CD14-positive monocyte (primary cell): Measurements from ENCODE around the gene FOXK2. TPM values are rescaled to one million over a fixed set of nuclear protein-coding genes. Genes with fewer than 3 reads are reported as not detected.

ENCODE experiments used
- DNase-seq, 3 donors: peaks; one replicate each; pipeline ENCODE4 v3.0.0-alpha.2; 2011 to 2022
- H2AFZ ChIP-seq: 2 replicates; pipeline ENCODE4 v1.6.0; 2012; ENCODE audit warnings: mild to moderate bottlenecking, low read depth, low read length, inconsistent platforms; ENCODE audit not compliant: insufficient read depth, poor library complexity, severe bottlenecking
- H3K27ac ChIP-seq, 2 donors: 1 replicate in 1 of 2; 2 replicates in 1 of 2; pipeline ENCODE4 v1.5.1; 2012 to 2013; ENCODE audit warnings: low read length in 2 of 2, control low read depth in 1 of 2, inconsistent platforms in 1 of 2, low read depth in 1 of 2, mild to moderate bottlenecking in 1 of 2
- H3K27me3 ChIP-seq, 2 donors: one replicate each; pipeline versions ENCODE4 v1.6.0 to v1.6.1; 2011 to 2013; ENCODE audit warnings: low read length in 2 of 2; ENCODE audit not compliant: control insufficient read depth in 2 of 2, insufficient read depth in 2 of 2
- H3K36me3 ChIP-seq, 2 donors: replicated peaks in 1 of 2; 1 replicate in 1 of 2; 2 replicates in 1 of 2; pipeline versions ENCODE4 v1.5.1 to v1.6.1; 2012 to 2013; ENCODE audit warnings: low read length in 2 of 2, control low read depth in 1 of 2, inconsistent platforms in 1 of 2, mild to moderate bottlenecking in 1 of 2; ENCODE audit not compliant: insufficient read depth in 2 of 2, control insufficient read depth in 1 of 2
- H3K4me1 ChIP-seq, 2 donors: 1 replicate in 1 of 2; 2 replicates in 1 of 2; pipeline versions ENCODE4 v1.5.1 to v1.6.1; 2012 to 2013; ENCODE audit warnings: low read length in 2 of 2, control low read depth in 1 of 2, inconsistent platforms in 1 of 2, mild to moderate bottlenecking in 1 of 2, moderate library complexity in 1 of 2; ENCODE audit not compliant: insufficient read depth in 2 of 2, control insufficient read depth in 1 of 2
- H3K4me2 ChIP-seq: replicated peaks from 2 replicates; pipeline ENCODE3; 2012; ENCODE audit warnings: low read length, moderate library complexity, mild to moderate bottlenecking; ENCODE audit not compliant: poor library complexity, severe bottlenecking; ENCODE audit errors: extremely low read depth
- H3K4me3 ChIP-seq, 3 experiments: fragments of 200-600 bp in 1 of 3; sonication (generic) in 1 of 3; replicated peaks in 1 of 3; 1 replicate in 2 of 3; 2 replicates in 1 of 3; pipeline ENCODE4 v1.5.1; 2011 to 2013; ENCODE audit warnings: low read length in 3 of 3, mild to moderate bottlenecking in 3 of 3, control low read depth in 2 of 3, low read depth in 2 of 3, inconsistent platforms in 1 of 3, moderate library complexity in 1 of 3
- H3K79me2 ChIP-seq: 2 replicates; pipeline ENCODE4 v1.6.0; 2012; ENCODE audit warnings: mild to moderate bottlenecking, control low read depth, inconsistent platforms, low read length, moderate library complexity; ENCODE audit not compliant: insufficient read depth
- H3K9ac ChIP-seq: 2 replicates; pipeline ENCODE4 v1.6.0; 2017; ENCODE audit warnings: low read length, mild to moderate bottlenecking; ENCODE audit not compliant: insufficient read depth, poor library complexity, severe bottlenecking
- H3K9me3 ChIP-seq, 2 donors: replicated peaks in 1 of 2; 1 replicate in 1 of 2; 2 replicates in 1 of 2; pipeline versions ENCODE4 v1.5.1 to v1.6.1; 2012 to 2013; ENCODE audit warnings: low read length in 2 of 2, control low read depth in 1 of 2; ENCODE audit not compliant: control insufficient read depth in 1 of 2, insufficient read depth in 1 of 2
- H4K20me1 ChIP-seq: 2 replicates; pipeline ENCODE4 v1.6.0; 2012; ENCODE audit warnings: mild to moderate bottlenecking, low read length, control low read depth, moderate library complexity; ENCODE audit not compliant: insufficient read depth
- H3K27ac Mint-ChIP-seq, 7 donors: one replicate each; pipeline ENCODE4 v1.8.0; 2020; ENCODE audit warnings: mild to moderate bottlenecking in 7 of 7, mixed read lengths in 7 of 7, moderate library complexity in 6 of 7, inconsistent platforms in 2 of 7
- H3K27me3 Mint-ChIP-seq, 3 donors: one replicate each; pipeline ENCODE4 v1.8.0; 2021 to 2022; ENCODE audit warnings: low read depth in 3 of 3, mild to moderate bottlenecking in 3 of 3, mixed read lengths in 3 of 3, moderate library complexity in 3 of 3, inconsistent platforms in 1 of 3
- H3K36me3 Mint-ChIP-seq, 2 donors: one replicate each; pipeline ENCODE4 v1.8.0; 2020; ENCODE audit warnings: mixed read lengths in 2 of 2, inconsistent platforms in 1 of 2, mild to moderate bottlenecking in 1 of 2
- H3K4me1 Mint-ChIP-seq: one replicate; pipeline ENCODE4 v1.8.0; 2020; ENCODE audit warnings: mild to moderate bottlenecking, mixed read lengths
- H3K4me3 Mint-ChIP-seq, 2 donors: one replicate each; pipeline ENCODE4 v1.8.0; 2020; ENCODE audit warnings: mild to moderate bottlenecking in 2 of 2, mixed read lengths in 2 of 2, moderate library complexity in 1 of 2
- H3K9me3 Mint-ChIP-seq, 7 donors: one replicate each; pipeline ENCODE4 v1.8.0; 2020 to 2022; ENCODE audit warnings: mixed read lengths in 7 of 7, mild to moderate bottlenecking in 6 of 7, moderate library complexity in 6 of 7, inconsistent platforms in 2 of 7
- CTCF ChIP-seq: fragments of 200-600 bp; IDR thresholded peaks from one replicate; pipeline ENCODE4 v1.8.0; 2022; ENCODE audit warnings: antibody characterized with exemption, mild to moderate bottlenecking
- WGBS: methylation state at CpG from one replicate; pipeline ENCODE4 v1.1.5; 2013; ENCODE audit warnings: missing lambda C conversion rate; ENCODE audit not compliant: insufficient coverage; 5-methylcytosine and 5-hydroxymethylcytosine counted together
- intact Hi-C, 2 donors: fragments of 100-400 bp; cut with micrococcal nuclease; formaldehyde crosslinking; loops; one replicate each; pipeline versions ENCODE4 v1.15.0 to v1.15.1; 2023
- polyA plus RNA-seq, 3 donors: library from polyadenylated mRNA; depleted of rRNA in 1 of 3; unstranded in 2 of 3; stranded (reverse) in 1 of 3; fragments of 300-500 nt in 2 of 3; fragments of >200 nt in 1 of 3; fragmentation: Illumina TruSeq in 2 of 3; gene quantifications; 1 replicate in 2 of 3; 2 replicates in 1 of 3; pipeline ENCODE4 v1.2.3, GENCODE V29; 2012 to 2021

The FOXK2 gene
- polyA plus RNA-seq, 3 donors: 3.5 to 18.4 (median 4.7) TPM

DNA sequence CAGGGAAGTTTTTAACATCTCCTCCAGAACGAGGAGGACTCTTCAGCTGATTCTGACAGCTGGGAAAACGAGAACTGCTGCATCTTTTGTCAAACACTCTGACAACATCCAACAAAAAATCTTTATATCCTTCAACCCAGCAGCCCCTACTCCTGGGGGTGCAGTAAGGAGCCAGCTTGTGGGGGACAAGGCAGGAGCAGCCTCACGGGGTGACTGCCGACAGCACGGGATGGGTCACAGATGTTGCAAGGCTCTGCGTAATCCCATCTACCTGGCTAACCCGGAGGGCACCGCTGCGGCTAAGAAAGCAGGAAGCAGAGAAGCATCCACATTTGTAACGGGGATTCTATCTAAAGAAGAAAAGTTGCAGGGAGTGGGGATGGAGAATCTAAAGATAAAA, 100.1 kb downstream of the FOXK2 start:
- Histone ChIP-seq H3K79me2 (no peaks in the 10 kb centered on the region), H3K4me2 (no peak overlapping the region), H4K20me1 (peaks cover 19% of the 10 kb centered on the region), H3K4me1 (peaks cover 6% of the 10 kb centered on the region in 2 donors), H3K27me3 (no peaks in the 10 kb centered on the region), H3K36me3 (peaks cover 79 to 94% of the 10 kb centered on the region in 2 donors), H3K27ac (no peak overlapping the region), H3K4me3 (no peak overlapping the region), H2AFZ (no peak overlapping the region), H3K9me3 (no peaks in the 10 kb centered on the region), H3K9ac (no peak overlapping the region)
- H3K4me3 Mint-ChIP-seq: no peak overlapping the region
- H3K27me3 Mint-ChIP-seq: peaks cover 0 to 3% (median 1%) of the 10 kb centered on the region in 3 donors
- DNase-seq: no peak
- 86% methylated on average over 5 of the region's 10 CpGs for WGBS
- TF ChIP-seq CTCF: no peak
- no peaks in the 10 kb centered on the region for H3K9me3 Mint-ChIP-seq
- intact Hi-C loops: no loop called here
- H3K36me3 Mint-ChIP-seq: peaks cover 77 to 96% of the 10 kb centered on the region in 2 donors
- peaks cover 10% of the 10 kb centered on the region for H3K4me1 Mint-ChIP-seq
- H3K27ac Mint-ChIP-seq: peak overlapping the region in 1 of 7 donors; percentile 50

- peak overlapping the region; percentile 45 to 87 (median 80) for H3K27ac Mint-ChIP-seq
- peak overlapping the region; percentile 52 to 67 for H3K4me3 Mint-ChIP-seq
- Histone ChIP-seq H3K36me3 (peaks cover 60 to 76% of the 10 kb centered on the region in 2 donors), H3K27ac (peak overlapping the region; percentile 21 to 72), H4K20me1 (peaks cover 27% of the 10 kb centered on the region), H3K4me2 (peak overlapping the region; percentile 54), H3K27me3 (no peaks in the 10 kb centered on the region), H3K4me1 (peaks cover 25 to 27% of the 10 kb centered on the region in 2 donors), H3K4me3 (peak overlapping the region in 2 of 3 experiments; percentile 9 to 33), H3K9me3 (no peaks in the 10 kb centered on the region), H2AFZ (no peak overlapping the region), H3K9ac (no peak overlapping the region), H3K79me2 (peaks cover 8% of the 10 kb centered on the region)
- peaks cover 68 to 87% of the 10 kb centered on the region in 2 donors for H3K36me3 Mint-ChIP-seq
- peaks cover 28% of the 10 kb centered on the region for H3K4me1 Mint-ChIP-seq
- H3K9me3 Mint-ChIP-seq: peaks cover 0 to 1% (median 0%) of the 10 kb centered on the region in 7 donors
- peak in 2 of 3 donors; percentile 5 to 52 for DNase-seq
- TF ChIP-seq CTCF: no peak
- 10% methylated on average over 14 of the region's 15 CpGs for WGBS
- H3K27me3 Mint-ChIP-seq: peaks cover 0 to 3% (median 1%) of the 10 kb centered on the region in 3 donors
- intact Hi-C loops: no loop called here
These were observed 104.2 kb downstream of the FOXK2 start for GRCh38 chr17:82623707-82624106.
